ENCODE data around the gene GIPC3.
A peak's percentile ranks its signal among the peaks of the same experiment; 100 is the strongest.

The GIPC3 gene

GRCh38 chr19:3585301-3586126 lies at the start of gene GIPC3:
Gene GIPC3 (plus strand): TSS chr19:3585478. CDS start chr19:3585598, 120 bp downstream.
- DNase-seq = peak in 1 of 6 experiments; percentile 43

- DNase-seq = no peak
Measured at GRCh38 chr19:3535563-3535965, 49.7 kb upstream of the GIPC3 start.

GRCh38 chr19:3535981-3536380 lies 49.3 kb upstream of the GIPC3 start:
- no peak for DNase-seq

- DNase-seq = no peak
Measured at GRCh38 chr19:3536429-3537100, 48.7 kb upstream of the GIPC3 start.

- no peak for DNase-seq
Measured at GRCh38 chr19:3537101-3537437, 48.2 kb upstream of the GIPC3 start.

GRCh38 chr19:3537438-3538240 lies 47.6 kb upstream of the GIPC3 start:
- DNase-seq = no peak

GRCh38 chr19:3538258-3538929 lies 46.9 kb upstream of the GIPC3 start:
- DNase-seq = no peak

GRCh38 chr19:3538965-3539755 lies 46.1 kb upstream of the GIPC3 start, which contains the start of gene TEKTIP1:
Gene TEKTIP1 (plus strand): TSS chr19:3539174. CDS start chr19:3539178, 4 bp downstream.
- no peak for DNase-seq

GRCh38 chr19:3539756-3540118 lies 45.5 kb upstream of the GIPC3 start:
- no peak for DNase-seq

- no peak for DNase-seq
Measured at GRCh38 chr19:3543150-3544057, 41.9 kb upstream of the GIPC3 start.

GRCh38 chr19:3544058-3544376 lies 41.3 kb upstream of the GIPC3 start:
- no peak for DNase-seq

GRCh38 chr19:3544742-3545668 lies 40.3 kb upstream of the GIPC3 start:
- DNase-seq = peak; percentile 38 to 82 (median 72)

- DNase-seq = no peak
Measured at GRCh38 chr19:3545669-3546034, 39.6 kb upstream of the GIPC3 start.

GRCh38 chr19:3546119-3546518 lies 39.2 kb upstream of the GIPC3 start:
- DNase-seq = no peak

- DNase-seq = peak in 2 of 6 experiments; percentile 12
Measured at GRCh38 chr19:3547301-3547731, 38.0 kb upstream of the GIPC3 start.

GRCh38 chr19:3547767-3548282 lies 37.5 kb upstream of the GIPC3 start:
- DNase-seq = no peak

- no peak for DNase-seq
Measured at GRCh38 chr19:3548606-3549005, 36.7 kb upstream of the GIPC3 start.

GRCh38 chr19:3549816-3550215 lies 35.5 kb upstream of the GIPC3 start:
- no peak for DNase-seq

GRCh38 chr19:3550947-3551791 lies 34.1 kb upstream of the GIPC3 start:
- DNase-seq = no peak

All from stimulated activated naive CD4-positive, alpha-beta T cell (primary cell).